H1 (cell line): ENCODE results near the gene CCDC91. TPM values are rescaled to one million over a fixed set of nuclear protein-coding genes. Genes with fewer than 3 reads are reported as not detected.

Source experiments
- CTCF ChIA-PET: fragments of 300-600 bp; sonication (Branson Sonifier 250); formaldehyde crosslinking; loops from one replicate; lab custom pipeline; 2021; ENCODE audit not compliant: partially characterized antibody; lab: Charles Lee
- POLR2A ChIA-PET: fragments of 300-600 bp; sonication (Branson Sonifier 250); formaldehyde crosslinking; loops from one replicate; lab custom pipeline; 2021; ENCODE audit warnings: inconsistent platforms; ENCODE audit not compliant: partially characterized antibody; lab: Charles Lee
- DNase-seq, 2 experiments: peaks; one replicate each; pipeline versions ENCODE4 v3.0.0 to v3.0.0-alpha.2; 2010 to 2022; ENCODE audit warnings: low spot score in 2 of 2, low read depth in 1 of 2, mixed read lengths in 1 of 2
- FAIRE-seq: peaks from 2 replicates; lab custom pipeline; 2011; peaks lifted over from hg19 to GRCh38; lab: Jason Lieb, UNC
- H2AFZ ChIP-seq: 2 replicates; pipeline ENCODE4 v1.8.1; 2012; ENCODE audit warnings: low read length, inconsistent platforms
- H2AK5ac ChIP-seq: 2 replicates; pipeline ENCODE4 v1.6.1; 2013; ENCODE audit warnings: low read depth, low read length
- H2BK120ac ChIP-seq: replicated peaks from 2 replicates; pipeline ENCODE3; 2013; ENCODE audit warnings: low read depth, low read length, inconsistent platforms
- H2BK12ac ChIP-seq: 2 replicates; pipeline ENCODE4 v1.6.1; 2013; ENCODE audit warnings: low read depth, low read length
- H2BK15ac ChIP-seq: 2 replicates; pipeline ENCODE4 v1.6.1; 2013; ENCODE audit warnings: low read length
- H2BK20ac ChIP-seq: 2 replicates; pipeline ENCODE4 v1.6.1; 2013; ENCODE audit warnings: low read length
- H2BK5ac ChIP-seq: 2 replicates; pipeline ENCODE4 v1.6.1; 2013; ENCODE audit warnings: low read depth, low read length
- H3K14ac ChIP-seq: 2 replicates; pipeline ENCODE4 v1.6.1; 2013; ENCODE audit warnings: inconsistent platforms; ENCODE audit not compliant: insufficient read length
- H3K18ac ChIP-seq: 2 replicates; pipeline ENCODE4 v1.6.1; 2013; ENCODE audit warnings: low read length; ENCODE audit errors: extremely low read depth
- H3K23ac ChIP-seq: 2 replicates; pipeline ENCODE4 v1.6.1; 2013; ENCODE audit warnings: inconsistent platforms; ENCODE audit not compliant: insufficient read length
- H3K23me2 ChIP-seq: 2 replicates; pipeline ENCODE4 v1.6.1; 2013; ENCODE audit warnings: low read depth, low read length
- H3K27ac ChIP-seq: 2 replicates; pipeline ENCODE4 v1.6.1; 2011; ENCODE audit warnings: low read depth, low read length, inconsistent platforms
- H3K27me3 ChIP-seq, 4 experiments: replicated peaks in 1 of 4; 1 replicate in 1 of 4; 2 replicates in 3 of 4; pipeline versions ENCODE4 v1.6.1 to v1.8.1; 2011 to 2013; ENCODE audit warnings: low read length in 3 of 4, mild to moderate bottlenecking in 3 of 4, inconsistent platforms in 2 of 4, mixed read lengths in 2 of 4, moderate library complexity in 1 of 4; ENCODE audit not compliant: control insufficient read depth in 3 of 4, insufficient read depth in 3 of 4; ENCODE audit errors: extremely low read depth in 1 of 4
- H3K36me3 ChIP-seq, 4 experiments: 2 replicates each; pipeline versions ENCODE4 v1.6.1 to v1.8.1; 2011 to 2013; ENCODE audit warnings: mild to moderate bottlenecking in 4 of 4, low read length in 3 of 4, moderate library complexity in 2 of 4, control low read depth in 1 of 4, inconsistent platforms in 1 of 4; ENCODE audit not compliant: insufficient read depth in 4 of 4, control insufficient read depth in 2 of 4
- H3K4ac ChIP-seq: replicated peaks from 2 replicates; pipeline ENCODE3; 2013; ENCODE audit warnings: low read length, low read depth, mixed read lengths, inconsistent platforms; ENCODE audit not compliant: insufficient read length
- H3K4me1 ChIP-seq, 4 experiments: replicated peaks in 1 of 4; 1 replicate in 1 of 4; 2 replicates in 3 of 4; pipeline versions ENCODE4 v1.6.1 to v1.8.1; 2011 to 2013; ENCODE audit warnings: low read length in 3 of 4, inconsistent platforms in 2 of 4, mixed read lengths in 1 of 4; ENCODE audit not compliant: insufficient read depth in 4 of 4, control insufficient read depth in 3 of 4
- H3K4me2 ChIP-seq, 2 experiments: 2 replicates each; pipeline versions ENCODE4 v1.6.1 to v1.8.1; 2011 to 2013; ENCODE audit warnings: low read depth in 2 of 2, low read length in 2 of 2, control low read depth in 1 of 2, inconsistent platforms in 1 of 2, mild to moderate bottlenecking in 1 of 2; ENCODE audit not compliant: insufficient read depth in 1 of 2
- H3K4me3 ChIP-seq, 4 experiments: fragments of 200-600, 300-600 bp in 1 of 4; sonication (generic), shearing (Covaris generic), sonication (Bioruptor Twin) in 1 of 4; 2 replicates each; pipeline versions ENCODE4 v1.5.1 to v1.8.1; 2011 to 2016; ENCODE audit warnings: low read length in 4 of 4, low read depth in 3 of 4, control low read depth in 2 of 4, inconsistent platforms in 2 of 4, mild to moderate bottlenecking in 2 of 4, mixed read lengths in 1 of 4, moderate library complexity in 1 of 4; ENCODE audit not compliant: insufficient read depth in 2 of 4; ENCODE audit errors: extremely low read depth in 1 of 4
- H3K56ac ChIP-seq: replicated peaks from 2 replicates; pipeline ENCODE3; 2013; ENCODE audit warnings: low read depth, mild to moderate bottlenecking, mixed read lengths, low read length, inconsistent platforms; ENCODE audit not compliant: insufficient read length
- H3K79me1 ChIP-seq: 2 replicates; pipeline ENCODE4 v1.6.1; 2013; ENCODE audit warnings: low read depth, low read length, control low read depth
- H3K79me2 ChIP-seq, 2 experiments: 2 replicates each; pipeline versions ENCODE4 v1.6.1 to v1.8.1; 2012 to 2013; ENCODE audit warnings: low read length in 2 of 2, mild to moderate bottlenecking in 2 of 2, inconsistent platforms in 1 of 2; ENCODE audit not compliant: insufficient read depth in 2 of 2, control insufficient read depth in 1 of 2
- H3K9ac ChIP-seq, 4 experiments: replicated peaks in 1 of 4; 1 replicate in 1 of 4; 2 replicates in 3 of 4; pipeline versions ENCODE4 v1.6.1 to v1.8.1; 2011 to 2013; ENCODE audit warnings: low read depth in 3 of 4, low read length in 3 of 4, control low read depth in 2 of 4, mild to moderate bottlenecking in 2 of 4, moderate library complexity in 2 of 4, inconsistent platforms in 1 of 4; ENCODE audit errors: extremely low read depth in 1 of 4
- H3K9me3 ChIP-seq, 2 experiments: 2 replicates each; pipeline versions ENCODE4 v1.6.1 to v1.8.1; 2012 to 2013; ENCODE audit warnings: mild to moderate bottlenecking in 2 of 2, moderate library complexity in 2 of 2, control low read depth in 1 of 2, inconsistent platforms in 1 of 2, low read depth in 1 of 2, low read length in 1 of 2, mixed read lengths in 1 of 2; ENCODE audit not compliant: insufficient read depth in 2 of 2
- H4K20me1 ChIP-seq, 2 experiments: replicated peaks in 1 of 2; 2 replicates each; pipeline versions ENCODE3 to v1.8.1; 2011 to 2013; ENCODE audit warnings: inconsistent platforms in 2 of 2, low read length in 2 of 2, mild to moderate bottlenecking in 1 of 2; ENCODE audit not compliant: insufficient read depth in 2 of 2, control insufficient read depth in 1 of 2
- H4K5ac ChIP-seq: 2 replicates; pipeline ENCODE4 v1.6.1; 2013; ENCODE audit warnings: low read length, low read depth, mixed read lengths, inconsistent platforms; ENCODE audit not compliant: insufficient read length
- H4K8ac ChIP-seq: 2 replicates; pipeline ENCODE4 v1.8.0; 2013; ENCODE audit warnings: mild to moderate bottlenecking, moderate library complexity, low read length, inconsistent platforms; ENCODE audit not compliant: insufficient read depth; ENCODE audit errors: extremely low read depth
- H4K91ac ChIP-seq: replicated peaks from 2 replicates; pipeline ENCODE3; 2013; ENCODE audit warnings: low read length, mixed read lengths, inconsistent platforms; ENCODE audit not compliant: insufficient read length
- BRCA1 ChIP-seq: IDR thresholded peaks from 2 replicates; pipeline ENCODE4 v1.6.1; 2012; ENCODE audit warnings: low read depth, low read length, improper control_type of control experiment
- CBX8 ChIP-seq: fragments of 300-800, 300-1000 bp; sonication (generic); IDR thresholded peaks from 2 replicates; pipeline ENCODE4 v1.7.1; 2016; ENCODE audit warnings: low read depth, low read length, borderline replicate concordance
- KDM4A ChIP-seq: IDR thresholded peaks from one replicate; pipeline ENCODE4 v1.7.1; 2012; ENCODE audit warnings: low read depth, mild to moderate bottlenecking, moderate library complexity, low read length, inconsistent platforms; ENCODE audit not compliant: severe bottlenecking
- SUZ12 ChIP-seq: fragments of 200-600 bp; sonication (generic); IDR thresholded peaks from 2 replicates; pipeline ENCODE4 v1.6.1; 2012; ENCODE audit warnings: mild to moderate bottlenecking, inconsistent platforms, low read length, moderate library complexity, mixed read lengths
- WGBS, 2 experiments: shearing (Covaris generic) in 1 of 2; methylation state at CpG; one replicate each; pipeline versions ENCODE4 v1.1.6 to v1.1.7; 2013 to 2015; ENCODE audit warnings: low lambda C conversion rate in 2 of 2, mixed read lengths in 2 of 2, inconsistent platforms in 1 of 2, low coverage in 1 of 2, missing lambda C conversion rate in 1 of 2; ENCODE audit not compliant: insufficient replicate concordance in 2 of 2, insufficient coverage in 1 of 2, insufficient read length in 1 of 2; ENCODE audit errors: extremely low coverage in 1 of 2, missing lambda C conversion rate in 1 of 2; 5-methylcytosine and 5-hydroxymethylcytosine counted together
- polyA plus RNA-seq, 7 experiments: library from polyadenylated mRNA; depleted of rRNA in 3 of 7; stranded (reverse) in 5 of 7; unstranded in 2 of 7; fragments of >200 nt in 5 of 7; fragments of 200-250 nt in 2 of 7; gene quantifications; 1 replicate in 5 of 7; 2 replicates in 1 of 7; 4 replicates in 1 of 7; pipeline versions ENCODE4 v1.2.1 to v1.2.3, GENCODE V29; 2011 to 2013; ENCODE audit warnings: missing spikeins in 2 of 7, mixed read lengths in 2 of 7
- total RNA-seq: library from RNA; stranded (reverse); fragmentation: NEBNext Ultra II Directional; extraction: Animal tissue kit (Norgen Biotek cat#: 25700); gene quantifications from 2 replicates; pipeline ENCODE4 v1.2.1, GENCODE V29; 2021

Gene CCDC91
- total and polyA plus RNA-seq, 2 of the 8 experiments (the other 6 are each of a cell fraction or from before 2014, with no cell fraction given): 8.6 to 23.1 TPM

- Histone ChIP-seq H4K8ac (no peak overlapping the region), H3K79me1 (no peaks in the 10 kb centered on the region), H2BK20ac (no peak overlapping the region), H3K4me1 (no peaks in the 10 kb centered on the region), H4K91ac (no peak overlapping the region), H3K79me2 (no peaks in the 10 kb centered on the region), H3K18ac (no peak overlapping the region), H2BK12ac (no peak overlapping the region), H3K9ac (no peak overlapping the region), H3K36me3 (no peaks in the 10 kb centered on the region), H3K23ac (no peak overlapping the region), H2BK15ac (no peak overlapping the region), H3K27me3 (no peaks in the 10 kb centered on the region), H3K4ac (no peak overlapping the region), H2AK5ac (no peak overlapping the region), H3K4me3 (no peak overlapping the region)
- no peak for DNase-seq
- TF ChIP-seq SUZ12 (no peak), CBX8 (no peak), BRCA1 (no peak), KDM4A (no peak)
- TF ChIP-seq, all 59 proteins: peak for 0
- Histone ChIP-seq H3K9me3 (no peaks in the 10 kb centered on the region), H2BK120ac (no peak overlapping the region), H3K14ac (no peak overlapping the region), H3K4me2 (no peak overlapping the region), H3K23me2 (no peaks in the 10 kb centered on the region), H2BK5ac (no peak overlapping the region), H4K5ac (no peak overlapping the region), H2AFZ (no peak overlapping the region), H3K56ac (no peak overlapping the region), H3K27ac (no peak overlapping the region), H4K20me1 (no peaks in the 10 kb centered on the region)
- no peak for FAIRE-seq
- 91% methylated on average over 2 of the region's 2 CpGs; no CpG with 5 or more reads in 1 of the 2 experiments for WGBS, 2 experiments
- ChIA-PET POLR2A (interaction anchor here (2.1 kb wide), 1 partner anchor 13 kb away, joined by 7 read pairs; the partner anchor contains the start of gene CCDC91), CTCF (interaction anchor here (0.5 kb wide), 1 partner anchor 12 kb away, joined by 3 read pairs; no protein-coding TSS in a partner anchor)
Measured at GRCh38 chr12:28177461-28177860, 12.8 kb upstream of the CCDC91 start.
